Nephron (organoid): ENCODE measurements around the gene ANXA5.
A peak's percentile ranks its signal among the peaks of the same experiment; 100 is the strongest.
"Not testable (repeated sequence)": the region's sequence is repeated elsewhere in the genome, so short reads cannot be mapped to it uniquely, and the experiment has no call there.

Experiments
- H3K27ac Mint-ChIP-seq, 3 experiments: 2 replicates each; pipeline ENCODE4 v1.8.0; 2020; ENCODE audit warnings: mixed read lengths in 3 of 3, mild to moderate bottlenecking in 2 of 3, moderate library complexity in 1 of 3
- H3K27me3 Mint-ChIP-seq: 2 replicates; pipeline ENCODE4 v1.8.0; 2021; ENCODE audit warnings: low read depth, mild to moderate bottlenecking, moderate library complexity, mixed read lengths
- H3K36me3 Mint-ChIP-seq: 2 replicates; pipeline ENCODE4 v1.8.0; 2020; ENCODE audit warnings: low read depth, mixed read lengths
- H3K4me1 Mint-ChIP-seq: 2 replicates; pipeline ENCODE4 v1.8.0; 2020; ENCODE audit warnings: mixed read lengths
- H3K4me3 Mint-ChIP-seq, 3 experiments: 2 replicates each; pipeline ENCODE4 v1.8.0; 2020; ENCODE audit warnings: mild to moderate bottlenecking in 3 of 3, mixed read lengths in 3 of 3, moderate library complexity in 2 of 3
- H3K9me3 Mint-ChIP-seq: 2 replicates; pipeline ENCODE4 v1.8.0; 2020; ENCODE audit warnings: mixed read lengths
- TF ChIP-seq, protein P1 (sequence below), 3 experiments: fragments of 200-600 bp; sonication (generic); IDR thresholded peaks; one replicate each; pipeline ENCODE4 v1.5.0; 2021; ENCODE audit warnings: antibody characterized with exemption in 3 of 3; ENCODE audit not compliant: unreplicated experiment in 3 of 3

The ANXA5 gene

GRCh38 chr4:121738780-121739535 is 42.2 kb upstream of the ANXA5 start:
- H3K9me3 Mint-ChIP-seq: no peaks in the 10 kb centered on the region
- TF ChIP-seq, protein P1, sequence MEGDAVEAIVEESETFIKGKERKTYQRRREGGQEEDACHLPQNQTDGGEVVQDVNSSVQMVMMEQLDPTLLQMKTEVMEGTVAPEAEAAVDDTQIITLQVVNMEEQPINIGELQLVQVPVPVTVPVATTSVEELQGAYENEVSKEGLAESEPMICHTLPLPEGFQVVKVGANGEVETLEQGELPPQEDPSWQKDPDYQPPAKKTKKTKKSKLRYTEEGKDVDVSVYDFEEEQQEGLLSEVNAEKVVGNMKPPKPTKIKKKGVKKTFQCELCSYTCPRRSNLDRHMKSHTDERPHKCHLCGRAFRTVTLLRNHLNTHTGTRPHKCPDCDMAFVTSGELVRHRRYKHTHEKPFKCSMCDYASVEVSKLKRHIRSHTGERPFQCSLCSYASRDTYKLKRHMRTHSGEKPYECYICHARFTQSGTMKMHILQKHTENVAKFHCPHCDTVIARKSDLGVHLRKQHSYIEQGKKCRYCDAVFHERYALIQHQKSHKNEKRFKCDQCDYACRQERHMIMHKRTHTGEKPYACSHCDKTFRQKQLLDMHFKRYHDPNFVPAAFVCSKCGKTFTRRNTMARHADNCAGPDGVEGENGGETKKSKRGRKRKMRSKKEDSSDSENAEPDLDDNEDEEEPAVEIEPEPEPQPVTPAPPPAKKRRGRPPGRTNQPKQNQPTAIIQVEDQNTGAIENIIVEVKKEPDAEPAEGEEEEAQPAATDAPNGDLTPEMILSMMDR (IDR thresholded peaks at IDR 0.05; ENCODE audit: unreplicated experiment in 3 of 3): no peak
- H3K36me3 Mint-ChIP-seq: no peaks in the 10 kb centered on the region
- H3K27me3 Mint-ChIP-seq: no peaks in the 10 kb centered on the region
- peak overlapping the region; percentile 95 to 97 (median 97) for H3K27ac Mint-ChIP-seq
- peaks cover 52% of the 10 kb centered on the region for H3K4me1 Mint-ChIP-seq
- H3K4me3 Mint-ChIP-seq: peak overlapping the region in 2 of 3 experiments; percentile 2 to 8

DNA sequence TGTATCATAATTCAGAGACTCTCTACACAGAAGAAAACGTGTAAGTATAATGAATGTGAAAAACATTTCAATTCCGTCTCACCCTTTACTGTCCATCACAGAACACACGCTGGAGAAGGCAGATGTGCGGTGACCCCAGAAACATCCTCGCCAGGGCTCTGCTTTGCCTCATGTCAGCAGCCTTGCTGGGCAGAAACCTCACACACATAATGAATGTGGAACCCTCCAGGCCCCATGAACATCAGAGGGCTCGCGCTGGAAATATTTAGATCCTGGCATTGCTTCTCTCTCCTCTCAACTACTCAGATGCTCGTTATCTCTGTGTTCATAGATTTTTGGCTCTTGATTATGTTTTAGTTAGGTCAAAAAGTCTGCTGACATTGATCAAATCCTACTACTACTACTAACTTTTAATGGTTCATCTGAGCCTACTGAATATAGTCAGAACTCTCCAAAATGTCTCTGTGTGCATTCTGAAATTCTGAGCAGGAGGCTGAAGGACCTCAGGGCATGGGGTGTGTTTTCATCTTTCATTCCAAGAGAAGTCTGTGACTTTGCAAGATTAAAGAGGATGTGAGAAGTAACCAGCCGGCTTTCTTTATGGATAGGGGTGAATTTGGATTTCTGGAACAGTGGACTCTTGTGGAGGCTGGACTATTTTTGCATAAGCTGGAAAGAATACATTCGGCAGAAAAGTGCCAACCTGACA is 41.2 kb upstream of the ANXA5 start:
- Mint-ChIP-seq H3K4me3 (no peak overlapping the region), H3K9me3 (no peaks in the 10 kb centered on the region), H3K4me1 (peaks cover 52% of the 10 kb centered on the region), H3K36me3 (no peaks in the 10 kb centered on the region), H3K27me3 (no peaks in the 10 kb centered on the region), H3K27ac (peak overlapping the region; percentile 31 to 97 (median 97))
- TF ChIP-seq, protein P1 (IDR thresholded peaks at IDR 0.05; ENCODE audit: unreplicated experiment in 3 of 3): no peak

DNA sequence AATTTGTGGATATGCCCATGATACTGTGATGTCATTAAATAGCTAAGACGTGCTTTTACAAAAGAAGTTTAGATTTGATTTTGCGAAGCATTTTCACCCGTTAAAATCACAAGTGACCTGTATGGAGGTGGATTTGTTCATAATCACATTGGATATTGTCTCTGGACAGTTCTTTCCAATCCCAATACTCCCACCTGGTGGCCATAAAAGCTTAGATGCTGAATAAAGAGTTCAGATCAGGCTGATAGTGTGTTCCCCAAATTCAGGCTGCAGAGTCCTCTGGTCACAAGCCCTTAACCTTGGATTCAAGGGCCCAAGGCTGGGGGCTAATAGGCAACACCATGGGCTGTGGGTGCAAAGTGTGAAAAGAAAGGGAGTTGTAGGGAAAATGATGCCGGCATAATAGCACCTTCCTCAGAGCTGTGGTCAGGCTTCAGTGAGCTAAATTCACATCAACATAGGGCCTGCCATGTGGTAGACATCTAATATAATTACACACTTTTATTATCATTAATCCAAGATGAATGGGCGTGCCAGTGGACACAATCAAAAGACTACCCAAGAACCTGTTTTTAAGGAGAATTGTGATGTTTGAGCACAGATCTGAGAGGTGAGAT is 40.1 kb upstream of the ANXA5 start:
- Mint-ChIP-seq H3K27ac (peak overlapping the region in 2 of 3 experiments; percentile 56 to 67), H3K36me3 (no peaks in the 10 kb centered on the region), H3K4me1 (peaks cover 59% of the 10 kb centered on the region), H3K9me3 (no peaks in the 10 kb centered on the region), H3K4me3 (peak overlapping the region in 1 of 3 experiments; percentile 39), H3K27me3 (no peaks in the 10 kb centered on the region)
- TF ChIP-seq, protein P1 (IDR thresholded peaks at IDR 0.05; ENCODE audit: unreplicated experiment in 3 of 3): peak; percentile 60 to 63 (median 63)

DNA sequence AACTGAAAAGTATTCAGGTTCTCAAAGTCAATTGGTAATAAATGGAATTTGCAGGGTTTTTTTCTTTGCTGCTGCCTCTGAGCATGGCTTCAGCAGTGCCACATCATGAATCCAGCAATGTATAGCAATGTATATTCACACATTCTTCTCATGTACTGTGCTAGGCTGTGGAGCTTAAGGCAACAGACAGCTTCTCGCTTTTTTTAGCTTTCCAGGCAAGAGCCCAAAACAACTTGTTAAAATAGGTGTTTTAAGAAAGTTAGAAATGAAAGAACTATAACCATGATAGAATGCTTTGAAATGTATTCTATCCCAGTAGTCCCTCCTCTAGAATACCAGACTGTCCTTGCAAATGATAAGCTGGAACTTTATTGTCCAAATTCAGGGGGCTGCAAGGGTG is 37.8 kb upstream of the ANXA5 start:
- peaks cover 40% of the 10 kb centered on the region for H3K4me1 Mint-ChIP-seq
- H3K27me3 Mint-ChIP-seq: peaks cover 3% of the 10 kb centered on the region
- no peak overlapping the region for H3K4me3 Mint-ChIP-seq
- TF ChIP-seq, protein P1 (IDR thresholded peaks at IDR 0.05; ENCODE audit: unreplicated experiment in 3 of 3): no peak
- peak overlapping the region in 1 of 3 experiments; percentile 43 for H3K27ac Mint-ChIP-seq
- no peaks in the 10 kb centered on the region for H3K9me3 Mint-ChIP-seq
- no peaks in the 10 kb centered on the region for H3K36me3 Mint-ChIP-seq

DNA sequence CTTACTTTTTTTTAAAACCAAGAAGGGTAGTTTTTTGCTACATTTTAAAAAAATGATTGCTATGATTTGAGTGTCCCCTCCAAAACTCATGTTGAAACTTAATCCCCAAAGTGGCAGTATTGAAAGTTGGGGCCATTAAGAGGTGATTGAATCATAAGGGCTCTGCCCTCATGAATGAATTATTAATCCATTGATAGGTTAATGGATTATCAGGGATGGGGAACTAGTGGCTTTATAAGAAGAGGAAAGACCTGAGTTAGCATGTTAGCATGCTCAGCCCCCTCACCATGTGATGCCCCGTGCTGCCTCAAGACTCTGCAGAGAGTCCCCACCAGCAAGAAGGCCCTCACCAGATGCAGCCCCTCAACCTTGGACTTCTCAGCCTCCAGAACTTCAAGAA is 37.2 kb upstream of the ANXA5 start:
- TF ChIP-seq, protein P1 (IDR thresholded peaks at IDR 0.05; ENCODE audit: unreplicated experiment in 3 of 3): no peak
- Mint-ChIP-seq H3K9me3 (no peaks in the 10 kb centered on the region), H3K27me3 (peaks cover 3% of the 10 kb centered on the region), H3K36me3 (no peaks in the 10 kb centered on the region), H3K4me1 (peaks cover 33% of the 10 kb centered on the region), H3K27ac (no peak overlapping the region), H3K4me3 (no peak overlapping the region)

DNA sequence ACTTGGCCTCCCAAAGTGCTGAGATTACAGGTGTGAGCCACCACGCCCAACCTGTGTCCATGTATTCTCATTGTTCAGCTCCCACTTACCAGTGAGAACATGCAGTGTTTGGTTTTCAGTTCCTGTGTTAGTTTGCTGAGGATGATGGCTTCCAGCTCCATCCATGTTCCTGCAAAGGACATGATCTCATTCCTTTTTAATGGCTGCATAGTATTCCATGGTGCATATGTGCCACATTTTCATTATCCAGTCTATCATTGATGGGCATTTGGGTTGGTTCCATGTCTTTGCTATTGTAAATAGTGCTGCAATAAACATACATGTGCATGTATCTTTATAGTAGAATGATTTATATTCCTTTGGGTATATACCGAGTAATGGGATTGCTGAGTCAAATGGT is 33.0 kb upstream of the ANXA5 start:
- not testable (repeated sequence) for H3K36me3 Mint-ChIP-seq, H3K9me3 Mint-ChIP-seq, H3K4me3 Mint-ChIP-seq, H3K27me3 Mint-ChIP-seq, H3K27ac Mint-ChIP-seq
- peaks cover 12% of the 10 kb centered on the region for H3K4me1 Mint-ChIP-seq
